Middle frontal gyrus (tissue), 1 donor: ENCODE data around the gene CASQ2.

ENCODE experiments used
- DNase-seq: peaks from one replicate; pipeline ENCODE4 v3.0.0-alpha.2; 2015; ENCODE audit warnings: low spot score; ENCODE audit errors: extremely low spot score

The CASQ2 gene

DNA sequence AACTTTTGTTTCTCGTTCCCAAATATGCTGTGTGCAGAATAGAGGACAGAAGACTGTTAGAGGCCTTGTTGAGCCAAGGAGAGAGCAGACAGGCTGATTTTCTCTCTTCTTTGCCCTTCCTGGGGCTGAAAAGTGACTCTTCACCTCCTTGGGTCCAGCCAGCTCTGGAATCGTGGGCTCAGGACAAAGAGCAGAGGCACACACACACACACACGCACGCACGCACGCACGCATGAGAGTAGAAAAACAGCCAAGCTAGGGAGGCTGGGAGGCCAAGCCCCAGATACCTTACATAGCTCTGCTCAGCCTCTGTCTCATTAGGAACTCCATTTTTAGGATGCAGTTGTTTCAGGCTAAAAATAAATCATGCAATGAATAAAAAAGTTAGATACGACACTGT is at the start of gene CASQ2:
Gene CASQ2, minus strand, starts transcription at position 166 of the 400 bp plus-strand sequence. CDS start 173 bp downstream, outside the sequence.
- DNase-seq: no peak

GRCh38 chr1:115815694-115816093 is 47.2 kb upstream of the CASQ2 start:
- no peak for DNase-seq

DNA sequence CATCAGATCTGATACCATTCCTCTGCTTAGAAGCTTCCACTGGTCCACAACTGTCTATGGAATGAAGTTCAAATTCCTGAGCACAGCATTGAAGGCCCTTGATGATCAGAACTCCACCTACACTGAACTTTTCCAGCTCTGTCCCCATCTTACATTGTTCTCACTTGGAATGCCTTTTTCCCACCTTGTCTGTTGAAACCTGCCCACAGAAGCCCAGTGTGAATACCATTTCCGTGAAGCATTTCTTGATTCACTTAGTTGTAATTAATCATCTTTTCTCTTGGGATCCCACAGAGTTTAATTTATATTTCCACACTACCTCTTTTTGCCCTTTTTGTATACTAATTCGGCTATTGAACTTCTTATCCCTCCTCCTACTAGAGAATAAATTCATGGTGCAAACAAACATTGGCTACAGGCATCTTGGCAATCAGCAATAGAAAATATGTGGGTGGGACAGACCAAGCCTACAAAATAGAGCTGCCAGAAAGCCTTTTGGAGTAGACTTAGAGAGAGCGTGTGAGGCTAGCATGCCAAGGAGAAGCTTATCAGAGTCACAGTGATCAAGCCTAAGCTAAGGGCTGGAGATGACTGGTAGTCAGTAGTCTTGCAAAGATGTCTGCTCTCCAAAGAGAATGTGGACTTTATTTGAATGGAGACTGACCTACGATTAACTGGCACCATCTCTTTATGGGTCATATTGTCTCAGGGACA is 46.3 kb upstream of the CASQ2 start:
- DNase-seq: no peak

- DNase-seq: no peak
These were observed 45.2 kb upstream of the CASQ2 start for GRCh38 chr1:115813727-115814126.

DNA sequence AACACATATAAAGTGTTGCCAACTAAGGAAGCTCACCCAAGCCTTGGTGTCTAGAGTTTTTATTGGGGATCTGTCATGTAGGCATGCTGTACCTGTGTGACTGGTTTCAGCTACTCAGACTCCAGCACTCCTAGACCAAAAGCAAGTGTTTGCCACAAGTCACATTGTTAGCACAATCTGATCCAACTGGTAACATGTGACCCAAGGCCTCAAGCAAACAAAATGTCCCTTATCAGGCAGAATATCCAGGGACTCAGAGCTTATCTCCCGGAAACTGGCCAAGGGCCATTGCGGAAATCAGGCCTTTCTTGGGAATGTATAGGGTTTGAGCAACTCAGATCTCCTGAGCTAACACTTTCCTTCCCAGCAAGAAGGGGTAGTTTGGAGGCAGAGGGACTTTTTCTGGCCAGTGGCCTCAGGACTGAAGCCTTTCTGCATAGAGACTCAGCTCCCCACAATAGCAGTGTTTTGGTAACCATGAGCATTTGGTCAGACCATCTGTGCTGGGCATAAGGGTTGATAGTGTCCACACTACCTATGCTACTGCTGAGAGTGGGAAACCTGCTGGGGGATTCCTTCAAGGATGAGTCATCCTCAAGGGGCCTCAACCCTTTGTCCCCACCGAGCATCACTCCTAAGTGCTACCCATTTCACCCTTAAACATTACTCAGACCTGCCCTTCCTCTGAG is 42.8 kb upstream of the CASQ2 start:
- no peak for DNase-seq

- DNase-seq: no peak
These were observed 42.1 kb upstream of the CASQ2 start for GRCh38 chr1:115810609-115811008.

DNA sequence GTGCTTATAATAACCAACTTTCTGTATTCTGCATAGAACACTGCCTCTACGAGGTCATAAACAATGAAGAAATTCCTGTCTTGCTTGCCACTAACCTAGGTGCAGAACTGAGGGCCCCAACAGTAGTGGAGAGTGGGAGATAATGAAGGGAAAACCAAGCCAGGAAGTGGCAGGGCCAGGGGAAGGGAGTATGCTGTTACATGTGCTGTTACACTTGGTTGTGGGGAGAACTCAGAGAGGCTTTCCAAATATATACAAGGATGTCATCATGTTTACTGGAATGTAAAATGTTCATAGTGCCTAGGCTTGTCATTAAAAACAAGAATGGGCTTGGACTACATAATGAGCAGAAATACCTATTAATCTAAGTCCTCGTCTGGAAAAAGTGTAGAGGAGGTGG is 41.3 kb upstream of the CASQ2 start:
- no peak for DNase-seq

- DNase-seq: no peak
These were observed 40.6 kb upstream of the CASQ2 start for GRCh38 chr1:115809076-115809475.

GRCh38 chr1:115807723-115808122 is 39.2 kb upstream of the CASQ2 start:
- peak; percentile 43 for DNase-seq

- no peak for DNase-seq
These were observed 37.1 kb upstream of the CASQ2 start for GRCh38 chr1:115805597-115805996.

GRCh38 chr1:115802416-115802815 is 33.9 kb upstream of the CASQ2 start:
- no peak for DNase-seq

DNA sequence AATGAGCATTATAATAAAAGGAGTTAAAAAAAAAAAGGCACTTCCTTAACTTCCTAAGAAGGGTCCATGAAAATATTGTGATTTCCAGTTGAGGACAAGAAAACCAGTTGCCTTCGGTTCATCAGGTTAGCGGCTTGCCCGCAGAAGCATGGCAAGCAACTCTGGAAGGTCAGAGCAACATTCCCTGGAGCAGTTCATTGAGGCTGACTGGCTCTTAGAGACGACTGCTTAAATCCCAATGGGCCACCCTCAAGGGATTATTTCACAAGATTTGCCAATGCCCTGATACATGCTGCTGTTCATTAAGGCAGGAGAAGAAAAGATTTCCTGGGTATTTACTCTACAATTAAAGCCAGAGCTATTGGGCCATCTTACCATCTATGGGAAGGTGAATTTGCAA is 29.0 kb upstream of the CASQ2 start:
- DNase-seq: no peak

GRCh38 chr1:115796897-115797296 is 28.4 kb upstream of the CASQ2 start:
- DNase-seq: no peak

DNA sequence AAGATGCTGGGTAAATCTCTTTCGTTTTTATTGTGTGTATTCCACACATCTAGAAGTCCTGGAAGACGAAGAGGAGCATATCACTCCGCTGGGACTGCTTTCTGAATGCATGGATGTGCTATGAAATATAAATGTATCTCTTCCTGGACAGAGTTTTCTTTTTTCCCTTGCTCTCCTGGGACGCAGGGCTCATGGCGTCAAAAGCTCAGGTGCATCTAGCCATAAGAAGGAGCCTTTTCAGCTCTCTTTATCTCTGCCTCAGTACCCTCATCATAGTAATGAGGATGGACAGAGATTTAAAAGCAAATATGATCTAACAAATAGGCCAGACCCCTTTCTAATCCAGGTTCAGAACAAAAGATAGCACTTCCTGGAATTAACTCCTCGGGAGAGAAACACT is 27.5 kb upstream of the CASQ2 start:
- DNase-seq: no peak

- no peak for DNase-seq
These were observed 26.6 kb upstream of the CASQ2 start for GRCh38 chr1:115794976-115795639.

DNA sequence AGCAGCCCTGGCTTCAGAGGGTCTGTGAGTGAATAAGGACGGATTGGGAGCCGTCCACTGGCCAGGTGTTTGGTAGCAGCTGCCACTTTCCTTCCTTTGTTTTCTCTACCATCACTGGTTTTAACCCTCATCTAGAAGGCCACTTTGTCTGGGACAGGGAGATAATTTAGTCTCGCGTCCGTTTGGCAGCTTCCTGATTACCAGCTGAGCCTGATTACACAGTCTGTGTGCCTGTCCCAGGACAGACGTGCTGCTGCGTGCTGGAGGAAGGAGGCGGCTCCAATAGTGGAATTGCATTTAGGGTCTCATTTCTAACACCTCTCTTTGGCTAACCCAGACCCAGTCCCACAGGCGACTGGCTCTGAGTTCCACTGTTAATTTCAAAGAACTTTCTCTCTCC is 24.6 kb upstream of the CASQ2 start:
- DNase-seq: no peak

DNA sequence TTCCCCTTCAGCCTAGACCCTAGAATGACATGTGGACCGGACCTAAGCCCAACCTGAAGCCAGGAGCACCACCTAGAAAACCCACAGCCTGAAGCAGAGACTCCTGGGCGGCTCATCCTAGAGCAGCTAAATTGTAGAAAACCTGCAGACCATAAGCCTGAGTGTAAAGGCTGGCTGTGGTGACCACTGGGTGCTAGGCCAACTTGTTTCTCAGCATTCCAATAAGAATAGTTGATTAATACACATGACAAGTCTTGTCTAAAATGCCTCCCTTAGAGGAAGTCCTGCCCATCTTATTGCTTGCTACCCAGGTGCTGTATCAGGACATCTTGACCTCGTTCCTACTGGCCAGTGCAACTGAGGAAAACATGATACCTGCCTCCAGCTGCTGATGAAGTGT is 23.3 kb upstream of the CASQ2 start:
- no peak for DNase-seq

GRCh38 chr1:115790846-115791245 is 22.3 kb upstream of the CASQ2 start:
- DNase-seq: no peak

DNA sequence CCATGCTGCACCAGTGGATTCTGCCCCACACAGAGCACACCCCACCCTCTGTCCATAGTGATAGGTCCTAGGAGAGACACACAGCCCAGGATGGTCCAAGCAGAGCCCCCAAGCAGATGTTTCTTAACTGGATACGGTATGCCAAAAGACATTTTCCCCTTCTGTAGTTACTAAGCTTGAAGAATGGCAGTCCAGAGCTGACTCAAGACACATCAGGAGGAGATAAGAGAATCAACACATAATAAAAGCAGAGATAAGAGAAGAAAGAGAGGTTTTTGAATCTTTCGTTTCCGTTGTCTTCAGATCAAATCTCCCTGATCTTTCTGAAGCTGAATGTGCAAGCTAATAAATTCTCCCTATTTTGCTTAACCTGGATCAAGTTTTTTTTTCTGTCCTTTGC is 21.8 kb upstream of the CASQ2 start:
- DNase-seq: no peak

DNA sequence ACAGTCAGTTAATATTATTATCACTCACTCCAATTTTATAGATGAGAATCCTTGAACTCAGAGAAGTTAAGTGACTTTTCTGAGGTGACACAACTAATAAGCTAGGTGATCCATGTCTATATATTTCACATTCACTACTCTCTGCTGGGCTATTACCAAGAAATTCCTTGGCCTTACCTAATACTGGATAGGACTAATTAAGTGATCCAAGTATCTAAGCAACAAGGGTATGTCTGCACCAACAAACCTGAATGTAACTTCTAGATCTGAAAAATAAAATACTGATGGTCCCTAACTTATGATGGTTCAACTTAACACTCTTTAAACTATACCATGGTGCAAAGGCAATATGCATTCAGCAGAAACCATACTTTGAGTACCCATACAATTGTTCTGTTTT is 14.8 kb upstream of the CASQ2 start:
- DNase-seq: no peak

GRCh38 chr1:115782571-115783281 is 14.2 kb upstream of the CASQ2 start:
- DNase-seq: no peak

DNA sequence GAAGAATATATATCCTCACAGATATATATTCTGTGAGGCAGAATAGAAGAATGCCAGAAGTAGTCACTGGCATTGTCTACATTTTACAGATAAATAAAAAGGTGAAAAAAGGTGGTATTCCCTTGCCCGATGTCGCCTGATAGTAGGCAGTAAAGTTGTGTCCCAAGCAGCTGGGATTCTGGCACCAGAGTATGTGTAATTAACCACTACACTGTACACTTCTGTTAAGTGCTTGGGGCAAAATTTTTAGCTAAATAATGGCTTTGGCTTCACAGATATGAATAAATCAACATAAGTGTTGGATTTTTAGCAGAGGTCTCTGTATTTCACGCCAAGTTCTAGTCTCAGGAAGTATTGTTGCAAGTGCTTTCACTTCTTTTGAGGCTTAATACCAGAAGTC is 13.3 kb upstream of the CASQ2 start:
- DNase-seq: no peak
